EH (cell line): ENCODE data around the gene RGS12.

Experiments
- DNase-seq: peaks from one replicate; pipeline ENCODE4 v3.0.0-alpha.2; 2015; ENCODE audit warnings: low read depth

Gene RGS12

GRCh38 chr4:3253808-3254207, 39.0 kb upstream of the RGS12 start:
- no peak for DNase-seq

- no peak for DNase-seq
Measured at GRCh38 chr4:3254302-3255131, 38.3 kb upstream of the RGS12 start.

- no peak for DNase-seq
Measured at GRCh38 chr4:3255611-3256186, 37.1 kb upstream of the RGS12 start.

- no peak for DNase-seq
Measured at GRCh38 chr4:3256230-3257102, 36.4 kb upstream of the RGS12 start.

GRCh38 chr4:3257103-3257555, 35.7 kb upstream of the RGS12 start:
- DNase-seq: no peak

- DNase-seq: peak; percentile 47
Measured at GRCh38 chr4:3257556-3258482, 35.0 kb upstream of the RGS12 start.

GRCh38 chr4:3261411-3262207, 31.2 kb upstream of the RGS12 start:
- no peak for DNase-seq

GRCh38 chr4:3262208-3263052, 30.4 kb upstream of the RGS12 start:
- DNase-seq: no peak

- no peak for DNase-seq
Measured at GRCh38 chr4:3263053-3263875, 29.6 kb upstream of the RGS12 start.

- no peak for DNase-seq
Measured at GRCh38 chr4:3263876-3264193, 29.0 kb upstream of the RGS12 start.

- no peak for DNase-seq
Measured at GRCh38 chr4:3266076-3266475, 26.7 kb upstream of the RGS12 start.

GRCh38 chr4:3267576-3268394, 25.0 kb upstream of the RGS12 start:
- no peak for DNase-seq

- DNase-seq: no peak
Measured at GRCh38 chr4:3268395-3269104, 24.3 kb upstream of the RGS12 start.

GRCh38 chr4:3269105-3269927, 23.5 kb upstream of the RGS12 start:
- DNase-seq: no peak

GRCh38 chr4:3269991-3270611, 22.7 kb upstream of the RGS12 start:
- no peak for DNase-seq

- DNase-seq: no peak
Measured at GRCh38 chr4:3271131-3271530, 21.7 kb upstream of the RGS12 start.
